K562 (cell line): ENCODE results near the gene PRR36. TPM values are rescaled to one million over a fixed set of nuclear protein-coding genes. Genes with fewer than 3 reads are reported as not detected.

Experiments
- ATAC-seq: fragments of 200-7000 bp; cut with Tn5 transposase; 3 replicates; pipeline ENCODE4 v1.9.1; 2020; ENCODE audit warnings: moderate library complexity
- BruUV-seq: library from RNA; stranded (reverse); fragments of 400-500 nt; replicated peaks from 2 replicates; lab custom pipeline; 2021; lab: Mats Ljungman, UMichigan
- CTCF ChIA-PET: fragments of 300-600 bp; formaldehyde crosslinking; extraction: SDS; loops from one replicate; lab custom pipeline; 2021; ENCODE audit warnings: low intra/inter-chr PET ratio; lab: Yijun Ruan, JAX
- POLR2A ChIA-PET: fragments of 300-600, 350-650 bp; sonication (Branson Sonifier 250); formaldehyde crosslinking; extraction: SDS; loops from one replicate; lab custom pipeline; 2021; ENCODE audit warnings: antibody characterized with exemption, inconsistent platforms; lab: Yijun Ruan, JAX
- DNase-seq, 4 experiments: peaks; one replicate each; pipeline versions ENCODE4 v3.0.0 to v3.0.0-alpha.2; 2011 to 2018; ENCODE audit warnings: low spot score in 3 of 4, mixed read lengths in 3 of 4; ENCODE audit errors: extremely low read depth in 1 of 4
- FAIRE-seq: peaks from 2 replicates; lab custom pipeline; 2011; peaks lifted over from hg19 to GRCh38; lab: Jason Lieb, UNC
- H2AFZ ChIP-seq: 2 replicates; pipeline ENCODE4 v1.6.0; 2011; ENCODE audit warnings: low read depth, low read length, control low read depth, inconsistent platforms
- H3K27ac ChIP-seq: fragments of 200-600 bp; 3 replicates; pipeline ENCODE4 v1.8.0; 2011; ENCODE audit warnings: low read depth, mild to moderate bottlenecking, control low read depth, inconsistent platforms, low read length, moderate library complexity, mixed read lengths; ENCODE audit errors: extremely low read depth
- H3K27me3 ChIP-seq, 2 experiments: fragments of 300-600 bp in 1 of 2; 2 replicates in 1 of 2; 3 replicates in 1 of 2; pipeline versions ENCODE4 v1.6.0 to v1.8.0; 2011; ENCODE audit warnings: inconsistent platforms in 2 of 2, low read length in 2 of 2, mild to moderate bottlenecking in 1 of 2, mixed read lengths in 1 of 2, moderate library complexity in 1 of 2; ENCODE audit not compliant: control insufficient read depth in 2 of 2, insufficient read depth in 2 of 2
- H3K36me3 ChIP-seq: fragments of 300-600 bp; 3 replicates; pipeline ENCODE4 v1.8.0; 2011; ENCODE audit warnings: mild to moderate bottlenecking, low read length, inconsistent platforms; ENCODE audit not compliant: control insufficient read depth, insufficient read depth
- H3K4me1 ChIP-seq, 2 experiments: fragments of 200-600 bp in 1 of 2; replicated peaks in 1 of 2; 2 replicates in 1 of 2; 3 replicates in 1 of 2; pipeline versions ENCODE4 v1.5.1 to v1.8.0; 2011; ENCODE audit warnings: inconsistent platforms in 2 of 2, low read length in 2 of 2, mild to moderate bottlenecking in 1 of 2, mixed read lengths in 1 of 2, moderate library complexity in 1 of 2; ENCODE audit not compliant: control insufficient read depth in 2 of 2, insufficient read depth in 2 of 2
- H3K4me2 ChIP-seq: 2 replicates; pipeline ENCODE4 v1.6.1; 2011; ENCODE audit warnings: low read length, control low read depth, inconsistent platforms, mixed read lengths; ENCODE audit not compliant: insufficient read depth
- H3K4me3 ChIP-seq: fragments of 200-600 bp; sonication (generic), shearing (Covaris generic); 2 replicates; pipeline ENCODE4 v1.5.1; 2016; ENCODE audit warnings: control low read depth, inconsistent platforms
- H3K79me2 ChIP-seq: fragments of 200-600 bp; 3 replicates; pipeline ENCODE4 v1.8.0; 2011; ENCODE audit warnings: low read length, inconsistent platforms; ENCODE audit not compliant: control insufficient read depth, insufficient read depth
- H3K9ac ChIP-seq, 2 experiments: 2 replicates each; pipeline versions ENCODE4 v1.6.0 to v1.6.1; 2011; ENCODE audit warnings: low read depth in 2 of 2, low read length in 2 of 2, control low read depth in 1 of 2, inconsistent platforms in 1 of 2, mild to moderate bottlenecking in 1 of 2, mixed read lengths in 1 of 2; ENCODE audit not compliant: insufficient read depth in 1 of 2
- H3K9me1 ChIP-seq: one replicate; pipeline ENCODE4 v1.6.0; 2011; ENCODE audit warnings: inconsistent platforms, mild to moderate bottlenecking, low read length, moderate library complexity; ENCODE audit not compliant: control insufficient read depth, insufficient read depth
- H3K9me3 ChIP-seq: replicated peaks from 2 replicates; pipeline ENCODE4 v1.5.1; 2011; ENCODE audit warnings: low read depth, low read length, inconsistent platforms; ENCODE audit not compliant: control insufficient read depth, insufficient read depth
- H4K20me1 ChIP-seq: replicated peaks from 2 replicates; pipeline ENCODE4 v1.6.1; 2011; ENCODE audit warnings: low read length, inconsistent platforms, mixed read lengths; ENCODE audit not compliant: control insufficient read depth, insufficient read depth
- AFF1 ChIP-seq, 2 experiments: fragments of 450-650 bp; IDR thresholded peaks; 2 replicates each; pipeline ENCODE4 v1.6.1; 2018; ENCODE audit warnings: mild to moderate bottlenecking in 2 of 2, low read depth in 1 of 2; ENCODE audit not compliant: partially characterized antibody in 2 of 2
- ARID2 ChIP-seq: fragments of 450-650 bp; IDR thresholded peaks from 2 replicates; pipeline ENCODE4 v1.6.1; 2017; ENCODE audit warnings: antibody characterized with exemption, mild to moderate bottlenecking
- MLLT1 ChIP-seq, 2 experiments: fragments of 450-650 bp; IDR thresholded peaks; 2 replicates each; pipeline ENCODE4 v1.6.1; 2016
- PHF20 ChIP-seq: fragments of 450-650 bp; IDR thresholded peaks from 2 replicates; pipeline ENCODE4 v1.6.1; 2018; ENCODE audit not compliant: partially characterized antibody
- POLR2A ChIP-seq: fragments of 450-650 bp; conservative IDR thresholded peaks from 2 replicates; pipeline ENCODE4 v1.6.1; 2016
- POLR2G ChIP-seq: fragments of 200-400 bp; formaldehyde crosslinking; IDR thresholded peaks from 2 replicates; pipeline ENCODE4 v1.6.1; 2017; ENCODE audit warnings: low read depth, mild to moderate bottlenecking, antibody characterized with exemption, low read length, moderate library complexity
- RBFOX2 ChIP-seq: fragments of 200-400 bp; formaldehyde crosslinking; IDR thresholded peaks from 2 replicates; pipeline ENCODE4 v1.6.1; 2017; ENCODE audit warnings: low read depth, mild to moderate bottlenecking, low read length, moderate library complexity
- ZBTB33 ChIP-seq: sonication (generic); formaldehyde crosslinking; IDR thresholded peaks from 2 replicates; pipeline ENCODE4 v1.8.1; 2023; ENCODE audit warnings: mild to moderate bottlenecking, missing genetic modification reagents
- ZNF121 ChIP-seq: sonication (generic); formaldehyde crosslinking; conservative IDR thresholded peaks from 2 replicates; pipeline ENCODE4 v1.8.0; 2022; ENCODE audit warnings: missing genetic modification reagents
- WGBS: fragments of 100-300 bp; shearing (Covaris generic); methylation state at CpG from one replicate; pipeline ENCODE4 v1.1.6; 2016; ENCODE audit warnings: low coverage, mixed read lengths; ENCODE audit not compliant: insufficient coverage; ENCODE audit errors: missing lambda C conversion rate; 5-methylcytosine and 5-hydroxymethylcytosine counted together
- in situ Hi-C: fragments of 300-500 bp; cut with MboI; formaldehyde crosslinking; loops from 4 replicates; pipeline ENCODE4 v1.15.0; 2018; ENCODE audit warnings: inconsistent platforms, mixed read lengths
- intact Hi-C: fragments of 100-400 bp; cut with micrococcal nuclease; formaldehyde crosslinking; loops from 2 replicates; pipeline ENCODE4 v1.14.2; 2022
- polyA plus RNA-seq, 8 experiments: library from polyadenylated mRNA; depleted of rRNA in 4 of 8; stranded (reverse) in 5 of 8; unstranded in 3 of 8; fragments of >200 nt; fragmentation: Nextera tagmentation in 2 of 8; fragmentation: Illumina TruSeq in 1 of 8; extraction: Ambion mirVana in 2 of 8; extraction: Trizol in 1 of 8; gene quantifications; 2 replicates each; pipeline versions ENCODE4 v1.2.1 to v1.2.3, GENCODE V29; 2011 to 2014; ENCODE audit warnings: inconsistent platforms in 1 of 8, missing spikeins in 1 of 8
- total RNA-seq, 7 experiments: library from RNA; depleted of rRNA in 6 of 7; stranded (reverse); fragments of >200 nt in 6 of 7; fragmentation: Illumina TruSeq in 2 of 7; extraction: Trizol in 2 of 7; gene quantifications; 2 replicates each; pipeline versions ENCODE4 v1.2.1 to v1.2.3, GENCODE V29; 2011 to 2021; ENCODE audit warnings: low replicate concordance in 1 of 7

Gene PRR36
- total and polyA plus RNA-seq, 9 of the 15 experiments (the other 6 are each of a cell fraction or from before 2014, with no cell fraction given), result 0.05 to 0.42 (median 0.06) TPM; not detected in 6

GRCh38 chr19:7907122-7907521 lies 32.9 kb upstream of the PRR36 start:
- BruUV-seq, result no TSS peak
- no peak overlapping the region for H2AFZ ChIP-seq
- in situ Hi-C loops (no loop called here), intact Hi-C loops (no loop called here)
- H3K4me3 ChIP-seq, result no peak overlapping the region
- ATAC-seq (no peak), FAIRE-seq (no peak), DNase-seq (no peak)
- H3K27ac ChIP-seq, result no peak overlapping the region; the same call in 2 of the 3 replicates
- H3K27me3 ChIP-seq, result no peaks in the 10 kb centered on the region
- peaks cover 54% of the 10 kb centered on the region for H3K79me2 ChIP-seq
- ChIA-PET CTCF (no interaction called here), POLR2A (interaction anchor here (1.6 kb wide), 1 partner anchor 13 kb away, joined by 3 read pairs; the partner anchor contains the start of gene SNAPC2)
- WGBS, result 89% methylated on average over 12 of the region's 19 CpGs
- peak; percentile 32; the same call in 1 of the 2 replicates for TF ChIP-seq POLR2A
- TF ChIP-seq POLR2G, result peak; percentile 53; the same call in 1 of the 2 replicates
- no peak for TF ChIP-seq MLLT1 (IDR thresholded peaks at IDR 0.05)
- TF ChIP-seq RBFOX2, result peak; percentile 51; the same call in 1 of the 2 replicates
- TF ChIP-seq ARID2, result no peak
- no peak for TF ChIP-seq PHF20
- TF ChIP-seq ZBTB33 (CRISPR knock-in tag), result peak; percentile 55; the same call in 1 of the 2 replicates
- TF ChIP-seq ZNF121 (CRISPR knock-in tag), result 0 out of 2 replicates have a peak, but pooled peaks have one; percentile 10
- no peak for TF ChIP-seq AFF1 (IDR thresholded peaks at IDR 0.05; ENCODE audit: low read depth in 1 of 2, partially characterized antibody in 2 of 2)
- no peaks in the 10 kb centered on the region for H3K9me3 ChIP-seq
- H3K36me3 ChIP-seq, result peaks cover 52% of the 10 kb centered on the region; the same call in 2 of the 3 replicates
- peaks cover 13 to 86% of the 10 kb centered on the region in 2 experiments; a peak in 4 of 5 replicates for H3K4me1 ChIP-seq
- peaks cover 7% of the 10 kb centered on the region for H3K9me1 ChIP-seq
- H3K9ac ChIP-seq, result peak overlapping the region in 1 of 2 experiments; percentile 60; a peak in 1 of 4 replicates
- no peak overlapping the region for H3K4me2 ChIP-seq
- no peaks in the 10 kb centered on the region for H4K20me1 ChIP-seq
